ENCODE data around the gene FUCA2. TPM values are rescaled to one million over a fixed set of nuclear protein-coding genes. Genes with fewer than 3 reads are reported as not detected.

FUCA2 gene
- total RNA-seq, 2 experiments from 2014 or later: 1.1 to 1.5 TPM

GRCh38 chr6:143507358-143508145 is 4.0 kb downstream of the FUCA2 start:
- Histone ChIP-seq H3K27me3 (ENCODE audit: control insufficient read depth in 1 of 2, insufficient read depth in 2 of 2, low read length in 2 of 2) (no peaks in the 10 kb centered on the region), H3K4me1 (ENCODE audit: insufficient read depth, low read length) (peaks cover 20% of the 10 kb centered on the region), H3K4me3 (ENCODE audit: low read length) (no peak overlapping the region), H3K27ac (ENCODE audit: low read depth in 1 of 2, low read length in 2 of 2) (no peak overlapping the region), H3K36me3 (ENCODE audit: insufficient read depth, low read length) (no peaks in the 10 kb centered on the region), H3K9me3 (ENCODE audit: control insufficient read depth in 1 of 2, insufficient read depth in 1 of 2, low read length in 2 of 2) (peaks cover 0 to 3% of the 10 kb centered on the region in 2 experiments)
- H3K4me3 Mint-ChIP-seq: no peak overlapping the region
- H3K36me3 Mint-ChIP-seq (ENCODE audit: low read depth): peaks cover 15% of the 10 kb centered on the region
- no peak overlapping the region for H3K27ac Mint-ChIP-seq
- ChIA-PET CTCF (no interaction called here), POLR2A (no interaction called here)
- no peak for TF ChIP-seq CTCF (IDR thresholded peaks at IDR 0.05)
- DNase-seq (no peak), ATAC-seq (ENCODE audit: poor library complexity) (no peak)
- no peaks in the 10 kb centered on the region for H3K9me3 Mint-ChIP-seq
- no peaks in the 10 kb centered on the region for H3K27me3 Mint-ChIP-seq
- intact Hi-C loops (cut with DNase I, micrococcal nuclease): no loop called here
- H3K4me1 Mint-ChIP-seq (ENCODE audit: low read depth): peaks cover 18% of the 10 kb centered on the region

DNA sequence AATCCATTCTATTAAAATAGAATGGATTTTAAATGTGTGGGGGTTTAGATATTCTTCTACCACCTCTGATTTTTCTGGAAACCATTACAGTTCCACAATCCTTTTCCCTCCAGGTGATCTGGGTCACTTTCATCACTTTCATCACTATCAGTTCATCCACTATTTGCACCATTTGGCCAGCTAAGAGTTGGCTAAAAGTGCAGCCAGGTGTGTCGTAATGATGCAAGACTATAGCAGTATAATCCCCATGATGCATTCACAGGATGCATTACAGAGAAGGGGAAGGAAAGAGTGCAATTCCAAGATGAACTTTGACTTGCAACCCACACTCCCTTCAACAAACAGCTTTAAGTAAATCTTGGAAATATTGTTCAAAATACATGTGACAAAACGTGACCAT is 4.9 kb downstream of the FUCA2 start:
- H3K27me3 ChIP-seq (ENCODE audit: control insufficient read depth in 1 of 2, insufficient read depth in 2 of 2, low read length in 2 of 2): no peaks in the 10 kb centered on the region
- ATAC-seq (ENCODE audit: poor library complexity) (no peak), DNase-seq (no peak)
- intact Hi-C loops (cut with DNase I, micrococcal nuclease): no loop called here
- H3K4me3 ChIP-seq (ENCODE audit: low read length): no peak overlapping the region
- Mint-ChIP-seq H3K4me1 (ENCODE audit: low read depth) (peaks cover 12% of the 10 kb centered on the region), H3K27ac (no peak overlapping the region), H3K4me3 (no peak overlapping the region), H3K36me3 (ENCODE audit: low read depth) (peaks cover 15% of the 10 kb centered on the region), H3K9me3 (no peaks in the 10 kb centered on the region), H3K27me3 (no peaks in the 10 kb centered on the region)
- H3K9me3 ChIP-seq (ENCODE audit: control insufficient read depth in 1 of 2, insufficient read depth in 1 of 2, low read length in 2 of 2): no peaks in the 10 kb centered on the region
- ChIA-PET CTCF (no interaction called here), POLR2A (interaction anchor here (0.6 kb wide), 1 partner anchor 446 kb away, joined by 3 read pairs; the partner anchor contains the start of gene AIG1)
- no peak for TF ChIP-seq CTCF (IDR thresholded peaks at IDR 0.05)
- H3K36me3 ChIP-seq (ENCODE audit: insufficient read depth, low read length): no peaks in the 10 kb centered on the region
- no peak overlapping the region for H3K27ac ChIP-seq (ENCODE audit: low read depth in 1 of 2, low read length in 2 of 2)
- peaks cover 14% of the 10 kb centered on the region for H3K4me1 ChIP-seq (ENCODE audit: insufficient read depth, low read length)

DNA sequence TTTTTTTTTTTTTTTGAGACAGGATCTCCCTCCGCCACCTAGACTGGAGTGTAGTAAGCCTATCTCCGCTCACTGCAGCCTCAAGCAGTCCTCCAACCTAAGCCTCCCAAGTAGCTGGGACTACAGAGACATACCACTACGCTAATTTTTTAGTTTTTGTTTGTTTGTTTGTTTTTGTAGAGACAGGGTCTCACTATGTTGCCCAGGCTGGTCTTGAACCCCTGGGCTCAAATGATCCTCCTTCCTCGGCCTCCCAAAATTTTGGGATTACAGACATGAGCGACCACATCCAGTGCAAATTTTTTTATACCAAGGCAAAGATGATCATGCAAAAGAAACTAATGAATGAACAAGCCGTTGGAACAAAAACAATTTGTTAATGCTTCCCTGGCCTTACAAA is 5.3 kb downstream of the FUCA2 start:
- intact Hi-C loops (cut with DNase I, micrococcal nuclease): no loop called here
- H3K36me3 ChIP-seq (ENCODE audit: insufficient read depth, low read length): no peaks in the 10 kb centered on the region
- DNase-seq (no peak), ATAC-seq (ENCODE audit: poor library complexity) (no peak)
- Mint-ChIP-seq H3K36me3 (ENCODE audit: low read depth) (peaks cover 14% of the 10 kb centered on the region), H3K27ac (no peak overlapping the region), H3K9me3 (no peaks in the 10 kb centered on the region), H3K4me1 (ENCODE audit: low read depth) (peaks cover 10% of the 10 kb centered on the region), H3K27me3 (no peaks in the 10 kb centered on the region), H3K4me3 (no peak overlapping the region)
- no peaks in the 10 kb centered on the region for H3K27me3 ChIP-seq (ENCODE audit: control insufficient read depth in 1 of 2, insufficient read depth in 2 of 2, low read length in 2 of 2)
- no peaks in the 10 kb centered on the region for H3K9me3 ChIP-seq (ENCODE audit: control insufficient read depth in 1 of 2, insufficient read depth in 1 of 2, low read length in 2 of 2)
- TF ChIP-seq CTCF (IDR thresholded peaks at IDR 0.05): no peak
- ChIA-PET CTCF (no interaction called here), POLR2A (interaction anchor here (0.6 kb wide), 1 partner anchor 446 kb away, joined by 3 read pairs; the partner anchor contains the start of gene AIG1)
- H3K27ac ChIP-seq (ENCODE audit: low read depth in 1 of 2, low read length in 2 of 2): no peak overlapping the region
- no peak overlapping the region for H3K4me3 ChIP-seq (ENCODE audit: low read length)
- H3K4me1 ChIP-seq (ENCODE audit: insufficient read depth, low read length): peaks cover 10% of the 10 kb centered on the region

Data from CD4-positive, alpha-beta T cell (primary cell).